ENCODE results near the gene DSCAML1. TPM values are rescaled to one million over a fixed set of nuclear protein-coding genes. Genes with fewer than 3 reads are reported as not detected.
"Not testable (repeated sequence)": the region's sequence is repeated elsewhere in the genome, so short reads cannot be mapped to it uniquely, and the experiment has no call there.

Gene DSCAML1
- total RNA-seq, 2 donors from 2014 or later, result 0.21 to 0.92 TPM

- Mint-ChIP-seq H3K36me3 (ENCODE audit: low read depth) (no peaks in the 10 kb centered on the region), H3K4me1 (peaks cover 4% of the 10 kb centered on the region), H3K27ac (no peak overlapping the region), H3K4me3 (no peak overlapping the region), H3K27me3 (peaks cover 46% of the 10 kb centered on the region)
- DNase-seq, result no peak
- no peak for ATAC-seq
- no peaks in the 10 kb centered on the region for H3K9me3 ChIP-seq (ENCODE audit: control insufficient read depth, low read length, poor library complexity, severe bottlenecking)
Observed at GRCh38 chr11:117461396-117462182, 335.4 kb downstream of the DSCAML1 start.

GRCh38 chr11:117459979-117460300 lies 337.1 kb downstream of the DSCAML1 start:
- H3K4me3 Mint-ChIP-seq, result no peak overlapping the region
- H3K36me3 Mint-ChIP-seq (ENCODE audit: low read depth), result no peaks in the 10 kb centered on the region
- DNase-seq, result no peak
- peaks cover 2% of the 10 kb centered on the region for H3K4me1 Mint-ChIP-seq
- H3K27ac Mint-ChIP-seq, result no peak overlapping the region
- no peaks in the 10 kb centered on the region for H3K9me3 ChIP-seq (ENCODE audit: control insufficient read depth, low read length, poor library complexity, severe bottlenecking)
- ATAC-seq, result no peak
- H3K27me3 Mint-ChIP-seq, result peaks cover 46% of the 10 kb centered on the region

- H3K9me3 ChIP-seq (ENCODE audit: control insufficient read depth, low read length, poor library complexity, severe bottlenecking), result no peaks in the 10 kb centered on the region
- DNase-seq (no peak), ATAC-seq (no peak)
- no peak overlapping the region for H3K4me3 Mint-ChIP-seq
- no peak overlapping the region for H3K27ac Mint-ChIP-seq
- H3K27me3 Mint-ChIP-seq, result peaks cover 44% of the 10 kb centered on the region
- H3K4me1 Mint-ChIP-seq, result peaks cover 2% of the 10 kb centered on the region
- no peaks in the 10 kb centered on the region for H3K36me3 Mint-ChIP-seq (ENCODE audit: low read depth)
Observed at GRCh38 chr11:117459123-117459978, 337.7 kb downstream of the DSCAML1 start.

GRCh38 chr11:117458275-117459122 lies 338.5 kb downstream of the DSCAML1 start:
- ATAC-seq (no peak), DNase-seq (no peak)
- H3K27me3 Mint-ChIP-seq, result peaks cover 36% of the 10 kb centered on the region
- no peaks in the 10 kb centered on the region for H3K36me3 Mint-ChIP-seq (ENCODE audit: low read depth)
- no peak overlapping the region for H3K4me3 Mint-ChIP-seq
- no peak overlapping the region for H3K27ac Mint-ChIP-seq
- peaks cover 2% of the 10 kb centered on the region for H3K4me1 Mint-ChIP-seq
- no peaks in the 10 kb centered on the region for H3K9me3 ChIP-seq (ENCODE audit: control insufficient read depth, low read length, poor library complexity, severe bottlenecking)

- Mint-ChIP-seq H3K36me3 (ENCODE audit: low read depth) (no peaks in the 10 kb centered on the region), H3K4me1 (peaks cover 2% of the 10 kb centered on the region), H3K27ac (no peak overlapping the region), H3K4me3 (no peak overlapping the region), H3K27me3 (peaks cover 35% of the 10 kb centered on the region)
- ATAC-seq (no peak), DNase-seq (no peak)
- no peaks in the 10 kb centered on the region for H3K9me3 ChIP-seq (ENCODE audit: control insufficient read depth, low read length, poor library complexity, severe bottlenecking)
Observed at GRCh38 chr11:117457835-117458234, 339.2 kb downstream of the DSCAML1 start.

GRCh38 chr11:117457031-117457785 lies 339.8 kb downstream of the DSCAML1 start:
- H3K27me3 Mint-ChIP-seq, result peaks cover 35% of the 10 kb centered on the region
- no peak overlapping the region for H3K4me3 Mint-ChIP-seq
- H3K27ac Mint-ChIP-seq, result no peak overlapping the region
- no peaks in the 10 kb centered on the region for H3K36me3 Mint-ChIP-seq (ENCODE audit: low read depth)
- no peak for ATAC-seq
- H3K4me1 Mint-ChIP-seq, result peaks cover 2% of the 10 kb centered on the region
- no peaks in the 10 kb centered on the region for H3K9me3 ChIP-seq (ENCODE audit: control insufficient read depth, low read length, poor library complexity, severe bottlenecking)
- no peak for DNase-seq

- H3K27ac Mint-ChIP-seq; ATAC-seq; H3K4me3 Mint-ChIP-seq; H3K4me1 Mint-ChIP-seq; H3K36me3 Mint-ChIP-seq (ENCODE audit: low read depth); H3K9me3 ChIP-seq (ENCODE audit: control insufficient read depth, low read length, poor library complexity, severe bottlenecking); DNase-seq: not testable (repeated sequence)
- peaks cover 34% of the 10 kb centered on the region for H3K27me3 Mint-ChIP-seq
Observed at GRCh38 chr11:117456721-117457029, 340.3 kb downstream of the DSCAML1 start.

GRCh38 chr11:117456027-117456720 lies 340.8 kb downstream of the DSCAML1 start:
- DNase-seq (no peak), ATAC-seq (peak; percentile 70)
- no peaks in the 10 kb centered on the region for H3K9me3 ChIP-seq (ENCODE audit: control insufficient read depth, low read length, poor library complexity, severe bottlenecking)
- no peak overlapping the region for H3K27ac Mint-ChIP-seq
- H3K27me3 Mint-ChIP-seq, result peaks cover 29% of the 10 kb centered on the region
- peaks cover 2% of the 10 kb centered on the region for H3K4me1 Mint-ChIP-seq
- no peak overlapping the region for H3K4me3 Mint-ChIP-seq
- H3K36me3 Mint-ChIP-seq (ENCODE audit: low read depth), result no peaks in the 10 kb centered on the region

- Mint-ChIP-seq H3K4me1 (no peaks in the 10 kb centered on the region), H3K27ac (no peak overlapping the region)
Observed at GRCh38 chr11:117454564-117454917, 342.5 kb downstream of the DSCAML1 start.

GRCh38 chr11:117453886-117454563 lies 343.0 kb downstream of the DSCAML1 start:
- H3K4me3 Mint-ChIP-seq, result no peak overlapping the region
- no peak overlapping the region for H3K27ac Mint-ChIP-seq
- peaks cover 9% of the 10 kb centered on the region for H3K27me3 Mint-ChIP-seq
- H3K9me3 ChIP-seq (ENCODE audit: control insufficient read depth, low read length, poor library complexity, severe bottlenecking), result no peaks in the 10 kb centered on the region
- H3K36me3 Mint-ChIP-seq (ENCODE audit: low read depth), result no peaks in the 10 kb centered on the region
- DNase-seq (no peak), ATAC-seq (no peak)
- H3K4me1 Mint-ChIP-seq, result no peaks in the 10 kb centered on the region

More at GRCh38 chr11:117454564-117454917, 342.5 kb downstream of the DSCAML1 start:
- no peaks in the 10 kb centered on the region for H3K9me3 ChIP-seq (ENCODE audit: control insufficient read depth, low read length, poor library complexity, severe bottlenecking)
- H3K36me3 Mint-ChIP-seq (ENCODE audit: low read depth), result no peaks in the 10 kb centered on the region
- ATAC-seq (no peak), DNase-seq (no peak)
- H3K4me3 Mint-ChIP-seq, result no peak overlapping the region
- peaks cover 14% of the 10 kb centered on the region for H3K27me3 Mint-ChIP-seq

- H3K9me3 ChIP-seq (ENCODE audit: control insufficient read depth, low read length, poor library complexity, severe bottlenecking), result no peaks in the 10 kb centered on the region
- no peak for ATAC-seq
- DNase-seq, result no peak
- Mint-ChIP-seq H3K27ac (no peak overlapping the region), H3K4me3 (no peak overlapping the region), H3K4me1 (no peaks in the 10 kb centered on the region), H3K27me3 (peaks cover 29% of the 10 kb centered on the region), H3K36me3 (ENCODE audit: low read depth) (no peaks in the 10 kb centered on the region)
Observed at GRCh38 chr11:117449111-117449693, 347.8 kb downstream of the DSCAML1 start.

All from T-helper 17 cell (primary cell).